Activated CD8-positive, alpha-beta memory T cell treated with anti-CD3 and anti-CD28 coated beads, Interleukin-2, amount 50 U/mL, for 24 hours (primary cell): Measurements from ENCODE around the gene ILDR2.
A peak's percentile ranks its signal among the peaks of the same experiment; 100 is the strongest.
"Not testable (repeated sequence)": the region's sequence is repeated elsewhere in the genome, so short reads cannot be mapped to it uniquely, and the experiment has no call there.

Source experiments
- DNase-seq: peaks from one replicate; pipeline ENCODE4 v3.0.0-alpha.2; 2020; ENCODE audit errors: extremely low read depth

Gene ILDR2

DNA sequence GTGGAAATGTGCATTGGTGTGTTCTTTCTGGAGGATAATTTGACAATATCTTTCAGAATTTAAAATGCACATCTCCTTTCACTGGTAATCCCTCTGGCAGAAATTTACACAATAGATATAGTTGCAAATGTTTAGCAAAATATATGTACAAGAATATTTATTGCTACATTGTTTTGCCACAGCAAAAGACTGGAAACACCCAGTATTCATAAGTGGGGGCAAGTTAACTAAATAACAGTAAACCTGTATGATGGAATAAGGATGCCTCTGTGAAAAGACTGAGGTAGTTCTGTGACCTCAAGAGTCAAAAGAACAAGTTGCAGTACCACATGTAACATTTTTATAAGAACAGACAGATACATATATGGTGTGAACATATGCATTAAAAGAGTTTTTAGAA lies 85.6 kb downstream of the ILDR2 start:
- no peak for DNase-seq

DNA sequence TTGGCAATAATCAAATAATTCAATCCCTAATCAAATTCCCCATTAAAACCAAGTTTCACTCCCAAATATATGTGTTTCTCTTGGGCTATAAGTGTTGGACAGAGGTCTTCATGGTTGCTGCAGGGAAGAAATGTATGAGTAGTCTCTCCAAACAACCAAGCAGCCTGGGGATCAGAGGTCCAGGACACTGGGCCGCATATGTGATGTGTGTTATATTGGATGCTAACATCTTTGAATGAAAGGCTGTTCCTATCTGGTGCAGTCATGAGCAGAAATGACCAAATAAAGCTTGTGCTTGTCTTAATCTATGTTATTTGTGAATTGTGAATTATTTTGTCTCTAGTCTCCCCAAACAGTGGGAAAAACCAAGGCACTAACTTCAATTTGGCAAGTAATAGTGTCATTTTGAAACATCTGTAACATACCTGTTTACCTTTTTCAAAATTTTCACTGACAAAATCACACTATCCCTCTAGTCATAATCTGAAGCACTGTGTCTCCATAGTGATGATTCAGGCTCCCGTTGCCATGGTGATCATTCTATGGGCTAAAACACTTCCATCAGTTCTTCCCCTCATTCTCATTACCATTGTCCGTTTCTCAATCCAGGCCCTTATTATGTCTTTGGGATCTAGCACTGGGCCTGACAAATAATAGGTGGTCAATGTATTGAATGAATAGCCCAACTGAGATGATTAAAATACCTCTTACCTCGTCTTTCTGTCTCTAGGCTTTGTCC lies 86.8 kb downstream of the ILDR2 start:
- no peak for DNase-seq

- no peak for DNase-seq
Observed at GRCh38 chr1:166884971-166885370, 90.4 kb downstream of the ILDR2 start.

DNA sequence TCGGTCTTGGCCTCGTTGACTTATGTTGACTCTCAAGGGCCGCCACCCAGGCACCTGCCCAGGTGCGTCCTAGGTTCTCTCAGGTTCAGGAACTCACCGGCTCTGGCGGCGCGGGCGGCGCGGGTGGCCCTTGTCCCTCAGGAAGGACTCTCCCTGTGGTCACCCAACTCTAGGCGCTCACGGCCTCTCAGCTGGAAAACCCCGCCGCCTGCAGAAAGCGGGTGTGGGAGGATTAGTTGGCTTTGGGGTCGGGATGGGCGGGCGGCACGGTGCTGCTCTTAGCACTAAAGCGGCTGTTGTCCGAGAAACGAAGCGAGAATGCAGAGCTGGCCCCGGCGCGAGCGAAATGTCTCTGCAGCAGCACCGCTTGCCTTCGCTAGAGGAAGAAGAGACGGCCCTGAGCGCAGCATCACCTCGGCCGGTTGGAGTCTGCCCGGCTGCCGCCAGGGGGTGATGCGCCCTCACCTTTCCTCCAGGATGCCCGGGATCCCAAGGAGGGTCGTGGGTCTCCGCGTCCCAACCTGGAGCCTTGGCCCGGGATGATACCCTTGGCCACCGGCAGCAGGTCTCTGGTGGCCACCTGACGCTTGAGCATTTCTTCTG lies 91.2 kb downstream of the ILDR2 start:
- no peak for DNase-seq

DNA sequence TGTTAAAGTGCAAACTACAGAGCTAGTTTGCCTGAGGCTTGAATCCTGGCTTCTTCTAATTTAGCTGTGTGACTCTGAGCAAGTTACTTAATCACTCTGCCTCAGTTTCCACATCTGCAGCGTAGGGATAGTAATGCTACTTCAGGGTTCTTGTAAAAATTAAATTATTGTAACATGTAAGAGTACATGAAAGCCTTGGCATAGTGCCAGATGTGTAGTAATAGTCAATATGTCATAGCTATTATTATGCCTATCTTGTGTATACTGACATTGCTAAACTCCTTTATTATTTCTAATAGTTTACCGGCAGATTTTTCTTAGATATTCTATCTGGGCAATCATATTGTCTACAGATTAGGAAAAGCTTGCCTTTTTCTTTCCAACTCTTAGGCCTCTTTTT lies 92.4 kb downstream of the ILDR2 start:
- DNase-seq = no peak

DNA sequence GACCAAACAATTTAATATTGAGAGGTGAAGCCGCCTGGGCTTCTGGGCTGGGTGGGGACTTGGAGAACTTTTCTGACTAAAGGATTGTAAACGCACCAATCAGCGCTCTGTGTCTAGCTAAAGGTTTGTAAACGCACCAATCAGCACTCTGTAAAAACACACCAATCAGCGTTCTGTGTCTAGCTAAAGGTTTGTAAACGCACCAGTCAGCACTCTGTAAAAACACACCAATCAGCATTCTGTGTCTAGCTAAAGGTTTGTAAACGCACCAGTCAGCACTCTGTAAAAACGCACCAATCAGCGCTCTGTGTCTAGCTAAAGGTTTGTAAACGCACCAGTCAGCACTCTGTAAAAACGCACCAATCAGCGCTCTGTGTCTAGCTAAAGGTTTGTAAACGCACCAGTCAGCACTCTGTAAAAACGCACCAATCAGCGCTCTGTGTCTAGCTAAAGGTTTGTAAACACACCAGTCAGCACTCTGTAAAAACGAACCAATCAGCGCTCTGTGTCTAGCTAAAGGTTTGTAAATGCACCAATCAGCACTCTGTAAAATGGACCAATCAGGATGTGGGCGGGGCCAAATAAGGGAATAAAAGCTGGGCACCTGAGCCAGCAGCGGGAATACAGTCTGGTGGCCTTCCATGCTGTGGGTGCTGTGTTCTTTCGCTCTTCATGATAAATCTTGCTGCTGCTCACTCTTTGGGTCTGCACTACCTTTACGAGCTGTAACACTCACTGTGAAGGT lies 97.0 kb downstream of the ILDR2 start:
- DNase-seq = not testable (repeated sequence)

GRCh38 chr1:166876540-166876838 lies 98.9 kb downstream of the ILDR2 start:
- no peak for DNase-seq

DNA sequence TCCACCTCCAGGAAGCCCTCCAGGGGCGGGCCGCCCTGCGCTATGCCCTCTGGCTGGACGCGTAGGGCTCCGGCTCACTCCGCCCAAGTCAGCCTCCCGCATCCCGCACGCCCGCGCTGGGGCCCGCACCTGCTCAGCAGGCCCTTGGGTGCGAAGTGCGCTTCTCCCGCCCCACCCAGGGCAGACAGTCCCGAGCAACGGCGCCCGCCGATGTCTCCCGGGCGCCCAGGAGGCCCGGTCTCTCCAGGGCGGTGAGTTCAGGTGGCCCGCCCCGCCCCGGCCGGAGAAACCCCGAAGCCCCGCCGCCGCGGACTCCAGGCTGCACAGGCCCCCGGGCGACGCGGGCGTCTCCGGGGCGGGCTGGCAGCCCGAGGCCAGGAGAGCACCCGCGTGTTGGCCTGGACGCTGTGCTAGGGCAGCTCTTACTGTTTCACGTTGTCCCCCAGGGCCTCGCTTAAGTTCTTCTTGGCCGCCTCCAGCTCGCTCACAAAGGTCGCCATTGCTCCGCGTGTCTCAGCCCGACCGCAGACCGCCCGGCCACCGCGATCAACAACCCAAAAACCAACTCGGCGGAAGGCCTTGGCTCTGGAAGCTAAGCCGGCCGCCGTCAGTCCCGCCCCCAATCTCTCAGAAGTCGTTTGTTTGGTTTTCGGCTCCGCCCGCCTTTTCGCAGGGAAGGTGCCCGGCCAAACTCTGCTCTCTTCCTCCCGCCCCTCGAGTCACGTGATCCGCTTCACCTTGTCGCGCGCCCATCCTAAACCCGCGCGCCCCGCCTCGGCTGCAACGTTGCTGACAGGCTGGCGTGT lies 99.4 kb downstream of the ILDR2 start, which contains the start of gene TADA1:
TSS of gene TADA1 (minus strand) at position 531 of the 806 bp plus-strand sequence. CDS start at position 500, 31 bp downstream.
- peak; percentile 97 for DNase-seq

DNA sequence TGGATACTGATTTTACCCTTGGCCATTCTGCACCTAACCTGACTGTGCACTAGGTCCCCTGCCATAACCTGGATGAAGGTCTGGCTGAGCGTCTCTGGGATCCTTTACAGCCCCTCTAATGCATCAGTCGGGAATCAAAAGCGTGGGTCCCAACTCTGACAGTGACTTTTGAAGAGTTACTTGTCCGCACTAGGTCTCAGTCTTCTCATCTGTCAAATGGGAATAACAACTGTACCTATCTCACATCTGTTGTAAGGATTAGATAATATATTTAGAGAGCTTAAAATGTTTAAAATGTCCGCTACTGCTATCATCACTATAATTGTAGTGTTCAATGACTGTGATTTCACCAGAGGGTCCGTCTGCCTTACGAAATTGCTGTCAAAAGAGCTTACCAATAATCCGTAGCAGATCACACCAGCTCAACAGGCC lies 100.0 kb downstream of the ILDR2 start:
- DNase-seq = no peak

DNA sequence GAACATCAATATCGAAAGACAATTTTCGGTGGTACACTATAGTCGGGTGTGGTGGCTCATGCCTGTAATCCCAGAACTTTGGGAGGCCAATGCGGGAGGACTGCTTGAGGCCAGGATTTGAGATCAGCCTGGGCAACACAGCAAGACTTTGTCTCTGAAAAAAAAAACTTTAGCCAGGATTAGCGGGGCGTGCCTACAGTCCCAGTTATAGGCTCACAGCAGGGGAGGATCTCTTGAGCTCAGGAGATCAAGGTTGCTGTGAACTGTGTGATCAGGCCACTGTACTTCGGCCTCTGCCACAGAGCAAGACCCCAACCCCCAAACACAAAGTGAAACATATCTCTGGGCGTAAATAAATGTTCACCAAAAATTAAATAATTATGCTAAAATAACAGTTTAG lies 100.9 kb downstream of the ILDR2 start:
- no peak for DNase-seq

DNA sequence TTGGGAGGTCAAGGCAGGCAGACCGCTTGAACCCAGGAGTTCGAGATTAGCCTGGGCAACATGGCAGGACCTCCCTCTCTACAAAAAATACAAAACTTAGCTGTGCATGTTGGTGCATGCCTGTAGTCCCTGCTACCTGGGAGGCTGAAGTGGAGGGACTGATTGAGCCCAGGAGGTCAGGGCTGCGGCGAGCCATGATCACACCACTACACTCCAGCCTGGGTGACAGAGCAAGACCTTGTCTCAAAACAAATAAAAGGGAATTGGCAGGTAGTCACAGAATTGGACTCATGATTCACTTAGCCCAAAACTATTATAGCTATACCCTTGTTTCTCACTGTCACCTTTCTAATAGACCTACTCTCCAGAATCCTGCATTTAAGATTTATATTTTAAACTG lies 104.8 kb downstream of the ILDR2 start:
- no peak for DNase-seq

- DNase-seq = no peak
Observed at GRCh38 chr1:166869318-166870099, 105.8 kb downstream of the ILDR2 start.

- no peak for DNase-seq
Observed at GRCh38 chr1:166868639-166869038, 106.7 kb downstream of the ILDR2 start.

GRCh38 chr1:166865926-166866325 lies 109.4 kb downstream of the ILDR2 start:
- no peak for DNase-seq

- no peak for DNase-seq
Observed at GRCh38 chr1:166859597-166859996, 115.7 kb downstream of the ILDR2 start.

DNA sequence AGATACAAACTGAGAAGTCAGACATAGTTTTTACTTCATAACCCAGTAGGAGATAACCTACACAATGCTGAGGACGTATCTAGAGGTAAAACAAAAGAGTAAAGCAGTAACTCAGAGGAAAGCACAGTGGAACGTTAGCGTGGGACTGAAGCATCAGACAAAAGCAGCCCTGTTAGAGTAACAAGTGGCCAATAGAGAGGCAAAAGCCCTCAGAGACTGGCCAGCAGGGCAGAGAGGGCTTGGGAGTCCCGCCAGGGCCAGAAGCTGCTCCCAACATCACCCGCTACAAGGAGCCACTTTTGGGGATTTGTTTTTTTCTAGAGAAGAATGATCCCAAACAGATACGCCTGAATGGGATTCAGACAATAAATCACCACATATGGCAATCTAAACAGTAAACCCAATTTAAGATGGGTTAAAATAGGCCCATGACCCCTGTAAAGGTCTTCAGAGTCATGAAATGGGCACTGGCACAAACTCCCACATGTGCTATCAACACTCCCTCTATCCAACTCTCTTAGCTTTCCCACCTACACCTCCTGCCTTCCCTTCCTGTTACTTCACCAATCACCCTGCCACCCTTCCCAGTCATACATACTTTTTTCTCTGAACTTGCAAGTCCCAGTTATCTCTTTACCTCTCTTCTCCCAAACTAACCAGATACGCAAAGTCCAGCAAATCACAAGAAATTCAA lies 116.5 kb downstream of the ILDR2 start:
- no peak for DNase-seq
